Left ventricle myocardium inferior (tissue), 1 donor: ENCODE results near the gene VEGFA. TPM values are rescaled to one million over a fixed set of nuclear protein-coding genes. Genes with fewer than 3 reads are reported as not detected.

ENCODE experiments used
- DNase-seq: peaks from one replicate; pipeline ENCODE4 v3.0.0-alpha.2; 2020
- H3K27ac ChIP-seq: fragments of 200-600 bp; replicated peaks from 2 replicates; pipeline ENCODE4 v1.8.0; 2021
- H3K27me3 ChIP-seq: fragments of 200-600 bp; 2 replicates; pipeline ENCODE4 v1.8.0; 2021; ENCODE audit warnings: low read depth
- H3K36me3 ChIP-seq: fragments of 200-600 bp; 2 replicates; pipeline ENCODE4 v1.8.0; 2021
- H3K4me1 ChIP-seq: fragments of 200-600 bp; 2 replicates; pipeline ENCODE4 v1.8.0; 2021
- H3K4me3 ChIP-seq: fragments of 200-600 bp; 2 replicates; pipeline ENCODE4 v1.8.0; 2021; ENCODE audit warnings: mild to moderate bottlenecking, moderate library complexity
- H3K9me3 ChIP-seq: fragments of 200-600 bp; replicated peaks from 2 replicates; pipeline ENCODE4 v1.8.0; 2021
- intact Hi-C: fragments of 100-400 bp; cut with micrococcal nuclease; formaldehyde crosslinking; loops from one replicate; pipeline ENCODE4 v1.11.0; 2022
- total RNA-seq: library from RNA; stranded (reverse); fragmentation: NEBNext Ultra II Directional; extraction: Animal tissue kit (Norgen Biotek cat#: 25700); gene quantifications from one replicate; pipeline ENCODE4 v1.2.1, GENCODE V29; 2021
- TF ChIP-seq, protein P1 (sequence below): fragments of 200-600 bp; IDR thresholded peaks from 2 replicates; pipeline ENCODE4 v1.8.0; 2021; ENCODE audit warnings: antibody characterized with exemption, mild to moderate bottlenecking, borderline replicate concordance
- donor health status: DM: no; HTN: yes; CAD: no; lungs with severe emphysema.

VEGFA gene
- total RNA-seq, 1 donor from 2014 or later, result 359 TPM

DNA sequence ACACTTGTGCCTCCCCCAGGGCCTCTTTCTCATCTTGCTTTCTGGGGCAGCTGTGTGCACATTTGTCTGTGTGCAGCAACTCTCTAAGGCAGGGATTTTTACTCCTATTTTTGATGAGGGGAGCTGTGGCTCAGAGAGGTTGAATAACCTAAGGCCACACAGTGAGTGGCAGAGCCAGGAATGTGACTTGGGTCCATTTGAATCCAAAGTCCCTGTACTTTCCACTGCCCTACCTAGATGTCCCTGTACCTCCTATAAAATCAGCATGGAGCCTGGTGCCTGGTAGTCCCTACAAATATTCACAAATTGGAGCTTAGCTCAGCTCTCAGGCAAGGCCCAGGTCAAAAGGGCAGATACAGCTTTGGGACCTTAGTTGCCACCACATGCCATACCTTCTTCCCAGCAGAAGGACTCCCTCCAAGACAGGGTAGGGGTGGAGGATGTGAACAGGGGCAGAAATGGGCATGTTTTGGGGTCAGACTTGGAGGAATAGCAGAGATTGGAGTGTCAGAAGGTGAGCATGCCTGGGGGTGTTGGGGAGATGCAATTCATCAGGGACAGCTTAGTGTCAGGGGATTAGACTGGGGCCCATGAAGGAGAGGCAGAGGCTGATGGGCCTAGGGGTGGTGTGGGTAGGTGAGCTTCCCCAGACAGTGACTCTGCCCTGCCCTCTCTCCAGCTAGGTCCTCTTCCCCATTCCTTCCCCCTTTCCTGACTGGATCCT is 4.1 kb upstream of the VEGFA start:
- Histone ChIP-seq H3K27ac (no peak overlapping the region), H3K36me3 (no peaks in the 10 kb centered on the region), H3K4me1 (peaks cover 29% of the 10 kb centered on the region), H3K4me3 (no peak overlapping the region), H3K9me3 (no peaks in the 10 kb centered on the region), H3K27me3 (no peaks in the 10 kb centered on the region)
- intact Hi-C loops, result loop anchor here (5.0 to 10.0 kb wide), 2 partner anchors 101 to 311 kb away; no protein-coding TSS in a partner anchor
- DNase-seq, result no peak
- TF ChIP-seq, protein P1, sequence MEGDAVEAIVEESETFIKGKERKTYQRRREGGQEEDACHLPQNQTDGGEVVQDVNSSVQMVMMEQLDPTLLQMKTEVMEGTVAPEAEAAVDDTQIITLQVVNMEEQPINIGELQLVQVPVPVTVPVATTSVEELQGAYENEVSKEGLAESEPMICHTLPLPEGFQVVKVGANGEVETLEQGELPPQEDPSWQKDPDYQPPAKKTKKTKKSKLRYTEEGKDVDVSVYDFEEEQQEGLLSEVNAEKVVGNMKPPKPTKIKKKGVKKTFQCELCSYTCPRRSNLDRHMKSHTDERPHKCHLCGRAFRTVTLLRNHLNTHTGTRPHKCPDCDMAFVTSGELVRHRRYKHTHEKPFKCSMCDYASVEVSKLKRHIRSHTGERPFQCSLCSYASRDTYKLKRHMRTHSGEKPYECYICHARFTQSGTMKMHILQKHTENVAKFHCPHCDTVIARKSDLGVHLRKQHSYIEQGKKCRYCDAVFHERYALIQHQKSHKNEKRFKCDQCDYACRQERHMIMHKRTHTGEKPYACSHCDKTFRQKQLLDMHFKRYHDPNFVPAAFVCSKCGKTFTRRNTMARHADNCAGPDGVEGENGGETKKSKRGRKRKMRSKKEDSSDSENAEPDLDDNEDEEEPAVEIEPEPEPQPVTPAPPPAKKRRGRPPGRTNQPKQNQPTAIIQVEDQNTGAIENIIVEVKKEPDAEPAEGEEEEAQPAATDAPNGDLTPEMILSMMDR, result no peak

DNA sequence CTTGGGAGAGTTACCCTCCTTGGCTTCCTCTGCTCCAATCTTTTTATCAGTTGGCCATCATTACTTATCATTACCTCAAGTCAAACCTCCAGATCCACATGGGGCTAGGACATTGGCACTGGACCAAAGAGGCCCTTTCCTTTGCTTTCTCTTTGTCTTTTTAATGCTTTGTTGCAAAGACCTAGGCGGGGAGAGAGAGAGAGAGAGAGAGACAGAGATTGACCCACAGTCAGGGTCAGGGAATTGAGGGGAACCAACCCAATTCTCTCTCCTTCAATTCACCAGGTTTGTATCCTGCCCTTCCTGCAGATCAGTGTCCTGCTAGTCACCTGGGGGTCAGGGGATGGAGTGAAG is 3.5 kb upstream of the VEGFA start:
- intact Hi-C loops, result loop anchor here (5.0 to 10.0 kb wide), 2 partner anchors 102 to 311 kb away; no protein-coding TSS in a partner anchor
- no peaks in the 10 kb centered on the region for H3K27me3 ChIP-seq

DNA sequence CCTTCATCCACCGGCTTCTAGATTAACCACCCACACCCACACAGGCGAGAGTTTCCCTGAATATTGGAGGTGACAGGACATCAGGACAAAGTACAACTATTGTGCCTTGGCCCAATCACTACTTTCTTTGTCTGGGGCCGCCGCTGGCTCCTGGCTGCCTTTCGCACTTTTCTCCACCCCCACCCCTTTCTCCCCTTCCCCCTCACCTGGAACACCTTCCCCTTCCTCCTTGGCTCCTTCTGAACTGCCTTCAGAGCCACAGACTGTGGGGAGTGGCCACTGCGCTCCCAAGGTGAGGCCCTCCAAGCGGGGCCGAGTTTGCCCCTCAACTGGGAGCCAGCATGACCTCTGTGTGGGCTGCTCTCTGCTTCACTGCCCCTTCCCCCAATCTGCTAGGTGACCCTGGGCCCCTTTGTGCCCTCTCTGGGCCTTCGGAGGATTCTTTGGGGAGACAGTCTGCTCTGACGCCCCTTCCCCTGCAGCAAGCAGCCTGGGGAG is 3.0 kb upstream of the VEGFA start:
- H3K9me3 ChIP-seq, result no peaks in the 10 kb centered on the region
- no peak overlapping the region for H3K4me3 ChIP-seq
- H3K27me3 ChIP-seq, result no peaks in the 10 kb centered on the region
- no peaks in the 10 kb centered on the region for H3K36me3 ChIP-seq
- no peak overlapping the region for H3K27ac ChIP-seq
- intact Hi-C loops, result loop anchor here (5.0 to 10.0 kb wide), 2 partner anchors 102 to 310 kb away; no protein-coding TSS in a partner anchor
- TF ChIP-seq, protein P1, result no peak
- peak; percentile 11 for DNase-seq
- peaks cover 40% of the 10 kb centered on the region for H3K4me1 ChIP-seq

More for the DNA sequence above, 3.5 kb upstream of the VEGFA start:
- Histone ChIP-seq H3K4me3 (no peak overlapping the region), H3K4me1 (peaks cover 34% of the 10 kb centered on the region), H3K27ac (no peak overlapping the region), H3K9me3 (no peaks in the 10 kb centered on the region), H3K36me3 (no peaks in the 10 kb centered on the region)
- DNase-seq, result no peak
- TF ChIP-seq, protein P1, result no peak

DNA sequence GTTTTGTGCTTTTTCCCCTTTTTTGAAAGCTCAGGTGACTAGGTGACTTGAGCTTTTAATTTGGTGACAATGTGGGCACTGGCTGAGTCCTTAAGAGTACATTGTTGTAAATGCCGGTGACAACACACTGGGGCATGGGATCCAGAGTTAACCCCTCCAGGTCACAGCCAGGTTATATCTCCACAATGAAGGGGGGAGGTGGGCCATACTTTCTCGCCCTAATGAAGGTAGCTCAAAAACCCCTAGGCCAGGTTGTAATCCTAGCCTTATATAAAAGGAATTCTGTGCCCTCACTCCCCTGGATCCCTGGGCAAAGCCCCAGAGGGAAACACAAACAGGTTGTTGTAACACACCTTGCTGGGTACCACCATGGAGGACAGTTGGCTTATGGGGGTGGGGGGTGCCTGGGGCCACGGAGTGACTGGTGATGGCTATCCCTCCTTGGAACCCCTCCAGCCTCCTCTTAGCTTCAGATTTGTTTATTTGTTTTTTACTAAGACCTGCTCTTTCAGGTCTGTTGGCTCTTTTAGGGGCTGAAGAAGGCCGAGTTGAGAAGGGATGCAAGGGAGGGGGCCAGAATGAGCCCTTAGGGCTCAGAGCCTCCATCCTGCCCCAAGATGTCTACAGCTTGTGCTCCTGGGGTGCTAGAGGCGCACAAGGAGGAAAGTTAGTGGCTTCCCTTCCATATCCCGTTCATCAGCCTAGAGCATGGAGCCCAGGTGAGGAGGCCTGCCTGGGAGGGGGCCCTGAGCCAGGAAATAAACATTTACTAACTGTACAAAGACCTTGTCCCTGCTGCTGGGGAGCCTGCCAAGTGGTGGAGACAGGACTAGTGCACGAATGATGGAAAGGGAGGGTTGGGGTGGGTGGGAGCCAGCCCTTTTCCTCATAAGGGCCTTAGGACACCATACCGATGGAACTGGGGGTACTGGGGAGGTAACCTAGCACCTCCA is 2.2 kb upstream of the VEGFA start:
- no peaks in the 10 kb centered on the region for H3K27me3 ChIP-seq
- H3K36me3 ChIP-seq, result no peaks in the 10 kb centered on the region
- DNase-seq, result no peak
- H3K4me1 ChIP-seq, result peaks cover 48% of the 10 kb centered on the region
- H3K27ac ChIP-seq, result peak overlapping the region; percentile 98
- H3K4me3 ChIP-seq, result no peak overlapping the region
- TF ChIP-seq, protein P1, result no peak
- intact Hi-C loops, result loop anchor here (5.0 to 10.0 kb wide), 2 partner anchors 103 to 309 kb away; no protein-coding TSS in a partner anchor
- no peaks in the 10 kb centered on the region for H3K9me3 ChIP-seq

DNA sequence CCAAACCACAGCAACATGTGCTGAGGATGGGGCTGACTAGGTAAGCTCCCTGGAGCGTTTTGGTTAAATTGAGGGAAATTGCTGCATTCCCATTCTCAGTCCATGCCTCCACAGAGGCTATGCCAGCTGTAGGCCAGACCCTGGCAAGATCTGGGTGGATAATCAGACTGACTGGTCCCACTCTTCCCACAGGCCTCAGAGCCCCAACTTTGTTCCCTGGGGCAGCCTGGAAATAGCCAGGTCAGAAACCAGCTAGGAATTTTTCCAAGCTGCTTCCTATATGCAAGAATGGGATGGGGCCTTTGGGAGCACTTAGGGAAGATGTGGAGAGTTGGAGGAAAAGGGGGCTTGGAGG is 1.5 kb upstream of the VEGFA start:
- no peak for DNase-seq
- Histone ChIP-seq H3K9me3 (no peaks in the 10 kb centered on the region), H3K4me3 (no peak overlapping the region), H3K27ac (peak overlapping the region; percentile 98), H3K36me3 (no peaks in the 10 kb centered on the region), H3K27me3 (no peaks in the 10 kb centered on the region), H3K4me1 (peaks cover 54% of the 10 kb centered on the region)
- TF ChIP-seq, protein P1, result no peak
- intact Hi-C loops, result loop anchor here (5.0 to 10.0 kb wide), 2 partner anchors 104 to 309 kb away; no protein-coding TSS in a partner anchor
